GM19372 (cell line): ENCODE measurements around the gene NACC2.

Source experiments
- ATAC-seq: cut with Tn5 transposase; IDR thresholded peaks from one replicate; pipeline ENCODE4 v1.9.1; 2021; ENCODE audit warnings: mild to moderate bottlenecking, low read depth, moderate library complexity; ENCODE audit not compliant: unreplicated experiment

Gene NACC2

DNA sequence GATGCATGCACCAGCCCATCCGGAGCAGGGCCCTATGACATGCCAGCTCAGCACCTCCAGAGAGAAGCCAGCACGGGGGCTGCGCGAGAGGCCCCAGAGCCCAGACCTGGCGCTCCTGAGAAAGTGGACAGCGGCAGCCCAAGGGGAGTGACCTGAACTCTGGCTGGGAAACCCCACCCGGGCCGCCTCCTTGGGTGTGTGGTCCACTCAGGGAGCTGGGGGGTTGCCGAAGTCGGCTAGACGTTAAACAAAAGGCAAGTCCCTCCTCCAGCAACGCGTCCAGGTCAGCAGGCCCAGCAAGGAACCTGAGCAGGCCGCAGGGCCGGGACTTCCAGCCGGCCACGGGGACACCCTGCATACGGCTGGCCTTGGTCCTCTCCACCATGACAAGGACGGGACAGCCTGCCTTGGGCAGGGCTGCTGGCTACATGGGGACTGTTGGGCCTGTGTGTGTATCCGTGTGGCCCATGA is 35.7 kb downstream of the NACC2 start:
- ATAC-seq: no peak

DNA sequence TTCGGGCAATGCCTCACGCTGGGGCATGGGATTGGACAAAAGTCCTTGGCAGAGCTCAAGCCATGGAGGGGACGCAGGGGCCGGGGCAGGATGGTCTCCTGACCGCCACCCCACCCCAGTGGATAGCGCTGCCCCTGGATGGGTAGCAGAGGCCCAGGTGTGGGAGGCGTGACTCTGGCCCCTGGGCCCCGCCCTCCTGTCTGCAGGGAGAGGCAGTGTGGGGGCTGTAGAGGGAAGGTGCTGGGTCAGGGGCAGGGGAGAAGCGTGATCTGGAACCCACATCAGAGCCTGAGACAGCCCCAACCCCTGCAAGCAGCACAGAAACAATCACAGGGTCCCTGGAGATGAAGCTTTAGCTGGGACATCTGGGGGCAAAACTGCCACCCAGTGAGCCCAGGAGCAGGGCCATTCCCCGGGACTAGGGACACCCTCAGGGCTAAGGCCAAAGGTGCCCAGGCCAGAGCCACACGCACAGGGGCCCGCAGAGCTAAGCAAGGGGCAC is 36.2 kb downstream of the NACC2 start:
- no peak for ATAC-seq

DNA sequence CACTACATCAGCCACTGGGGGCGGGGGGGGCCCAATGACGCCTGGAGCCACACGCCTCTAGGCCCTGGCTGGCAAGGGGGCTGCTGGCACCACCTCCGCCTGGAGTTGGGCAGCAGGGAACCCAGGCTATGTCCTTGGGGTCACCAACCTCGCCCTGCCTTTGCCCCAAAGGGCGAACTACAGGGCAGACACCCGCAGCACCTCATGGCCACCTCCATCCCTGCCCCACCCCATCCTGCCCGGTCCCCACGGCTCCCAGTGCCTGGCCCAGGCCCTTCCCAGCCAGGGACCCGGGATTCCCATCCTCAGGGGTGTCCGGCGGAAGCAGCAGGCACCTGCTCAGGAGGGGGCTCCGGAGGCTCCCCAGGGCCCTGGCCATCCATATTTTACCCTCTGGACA is 37.0 kb downstream of the NACC2 start:
- ATAC-seq: no peak

- no peak for ATAC-seq
Observed at GRCh38 chr9:136057236-136058081, 37.6 kb downstream of the NACC2 start.

DNA sequence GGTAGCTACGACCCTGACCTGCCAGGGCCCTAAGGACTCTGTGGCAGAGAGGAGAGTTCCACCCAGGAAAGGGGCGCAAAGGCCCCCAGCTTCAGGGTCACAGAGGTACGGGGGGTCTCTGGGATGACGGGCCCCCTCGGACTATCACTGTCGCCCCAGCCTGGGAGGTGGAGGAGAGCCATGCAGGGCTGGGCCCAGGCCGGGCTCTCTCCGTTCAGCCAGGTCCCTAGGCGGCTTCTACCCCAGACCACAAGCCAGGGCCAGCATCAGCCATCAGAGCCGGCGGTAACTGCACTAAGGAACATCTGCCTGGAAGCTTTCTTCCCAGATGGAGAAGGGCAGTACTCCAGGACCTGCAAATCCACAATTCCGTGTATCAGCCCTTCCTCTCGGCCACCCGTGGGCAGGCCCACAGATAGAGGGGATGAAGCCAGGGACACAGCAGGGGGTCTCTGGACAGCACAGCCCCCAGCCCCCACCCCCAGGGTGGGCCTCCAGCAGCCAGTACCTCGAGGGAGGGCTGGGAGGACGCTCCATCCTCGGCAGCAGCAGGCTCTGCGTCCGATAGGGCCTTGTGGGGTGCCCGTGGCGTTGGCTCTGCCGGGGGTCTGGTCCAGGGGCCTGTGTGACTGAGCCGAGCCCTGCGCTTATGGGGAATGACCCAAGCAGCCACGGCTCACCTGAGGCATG is 38.4 kb downstream of the NACC2 start:
- no peak for ATAC-seq

GRCh38 chr9:136055715-136056545 is 39.2 kb downstream of the NACC2 start:
- ATAC-seq: no peak

GRCh38 chr9:136054798-136055714 is 40.0 kb downstream of the NACC2 start:
- ATAC-seq: no peak

- no peak for ATAC-seq
Observed at GRCh38 chr9:136054146-136054545, 40.9 kb downstream of the NACC2 start.

- no peak for ATAC-seq
Observed at GRCh38 chr9:136053757-136054142, 41.3 kb downstream of the NACC2 start.

- ATAC-seq: no peak
Observed at GRCh38 chr9:136052991-136053756, 41.9 kb downstream of the NACC2 start.

DNA sequence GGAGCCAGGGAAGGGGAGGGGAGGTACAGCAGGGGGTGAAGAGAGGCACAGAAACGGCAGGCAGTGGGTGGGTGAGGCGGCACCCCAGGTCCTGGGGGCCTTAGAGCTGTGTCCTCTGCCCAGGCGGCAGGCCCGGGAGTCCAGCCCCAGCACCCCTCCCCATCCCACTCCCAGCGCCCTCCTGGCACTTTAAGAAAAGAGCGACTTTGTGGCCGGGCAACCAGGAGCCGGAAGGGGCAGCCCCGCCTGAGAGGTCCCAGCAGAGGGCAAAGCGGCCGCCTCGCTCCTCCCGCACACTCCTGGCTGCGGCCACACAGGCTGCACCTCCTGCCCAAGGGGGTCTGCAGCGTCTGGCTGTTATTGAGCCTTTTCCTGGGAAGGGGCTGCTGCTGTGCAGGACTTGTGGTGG is 42.6 kb downstream of the NACC2 start:
- ATAC-seq: no peak

- ATAC-seq: no peak
Observed at GRCh38 chr9:136051837-136052471, 43.1 kb downstream of the NACC2 start.

GRCh38 chr9:136051453-136051836 is 43.6 kb downstream of the NACC2 start:
- ATAC-seq: no peak

DNA sequence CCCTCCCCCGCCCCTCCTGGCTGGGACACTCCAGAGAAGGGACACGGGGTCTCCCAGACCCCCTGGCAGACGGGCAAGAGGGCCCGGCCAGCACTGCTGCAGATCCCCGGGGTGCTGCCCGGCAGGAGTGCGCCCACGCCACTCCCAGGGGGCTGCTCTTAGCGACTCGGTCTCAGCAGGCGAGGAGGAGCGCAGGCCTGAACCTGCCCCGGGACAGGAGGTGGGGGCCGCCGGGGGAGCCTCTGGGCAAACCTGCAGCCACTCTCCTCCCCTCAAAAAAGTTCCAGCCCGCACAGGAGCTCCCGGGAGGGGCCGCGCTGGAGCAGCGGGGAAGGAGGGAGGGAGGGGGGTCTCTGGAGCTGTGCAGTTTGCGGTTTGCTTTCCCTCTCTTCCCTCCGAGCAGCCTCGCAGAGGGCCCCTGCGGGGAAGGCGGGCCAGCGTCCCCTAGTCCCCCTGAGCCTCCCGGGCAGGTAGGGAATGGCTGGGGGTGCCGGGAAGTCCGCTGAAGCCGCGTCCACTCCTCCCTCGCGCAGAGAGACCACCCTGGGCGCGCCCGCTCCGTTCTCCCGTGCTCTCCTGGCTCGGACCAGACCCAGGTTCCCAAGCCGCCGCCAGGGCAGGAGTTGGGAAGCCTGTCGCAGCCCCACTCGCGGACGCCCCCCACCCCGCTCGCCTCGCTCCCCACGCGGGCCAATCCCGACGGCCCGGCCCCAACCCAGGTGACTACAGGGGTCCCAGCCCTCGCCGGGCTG is 44.2 kb downstream of the NACC2 start:
- no peak for ATAC-seq

DNA sequence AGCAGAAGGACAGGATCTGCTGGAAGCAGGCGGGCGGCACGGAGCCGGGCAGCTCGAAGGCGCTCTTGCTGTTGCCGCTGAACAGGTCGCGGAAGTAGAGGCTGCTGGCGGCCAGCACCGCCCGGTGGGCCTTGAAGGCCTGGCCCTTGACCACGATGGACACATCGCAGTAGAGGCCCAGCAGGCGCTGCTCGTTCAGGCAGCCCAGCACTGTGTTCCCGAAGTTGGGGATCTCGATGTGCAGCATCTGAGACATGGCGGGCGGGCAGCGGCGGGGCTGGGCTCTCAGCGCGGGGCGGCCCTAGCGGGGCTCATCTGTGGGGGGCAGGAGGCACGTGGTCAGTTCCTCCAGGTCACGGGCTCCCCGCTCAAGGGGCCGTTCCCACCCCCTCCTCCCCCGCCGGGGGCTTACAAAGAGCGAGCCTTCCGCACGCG is 44.8 kb downstream of the NACC2 start:
- no peak for ATAC-seq

DNA sequence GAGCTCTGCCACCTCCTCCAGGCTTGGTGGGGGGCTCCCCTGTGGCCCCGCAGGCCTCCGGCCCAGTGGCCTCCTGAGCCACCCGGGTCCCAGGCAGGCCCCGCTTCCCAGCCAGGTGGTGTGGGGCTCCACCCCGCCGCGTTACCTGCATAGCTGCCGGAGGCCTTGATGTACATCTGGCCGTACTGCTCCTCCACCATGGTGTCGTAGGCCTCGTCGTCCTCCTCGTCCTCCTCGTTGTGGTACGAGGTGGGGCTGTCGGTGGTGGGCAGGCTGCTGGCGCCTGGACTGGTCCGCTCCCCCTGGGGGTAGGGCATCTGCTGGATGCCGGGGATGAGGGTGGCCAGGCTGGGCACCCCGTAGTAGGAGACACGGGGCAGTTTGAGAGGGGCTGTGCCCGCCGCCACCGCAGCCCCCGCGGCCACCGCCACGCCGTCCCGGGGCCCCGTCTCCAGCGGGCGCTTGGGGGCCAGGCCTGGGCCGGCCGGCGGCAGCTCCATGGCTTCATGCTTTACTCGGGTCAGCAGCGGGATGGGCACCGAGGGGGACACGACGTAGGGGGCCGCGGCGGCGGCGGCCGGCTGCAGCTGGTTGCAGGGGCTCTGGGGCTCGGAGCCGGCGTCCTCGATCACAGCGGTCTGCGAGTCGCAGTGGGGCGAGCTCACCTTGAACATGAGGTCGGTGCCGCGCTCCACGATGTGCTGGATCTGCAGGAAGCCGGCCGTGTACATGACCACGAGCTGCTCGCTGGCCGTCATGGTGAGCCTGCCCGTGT is 45.4 kb downstream of the NACC2 start:
- ATAC-seq: no peak
